Superior temporal gyrus (tissue), 1 donor: ENCODE data around the gene PRSS36.
A peak's percentile ranks its signal among the peaks of the same experiment; 100 is the strongest.
"Not testable (repeated sequence)": the region's sequence is repeated elsewhere in the genome, so short reads cannot be mapped to it uniquely, and the experiment has no call there.

Experiments
- DNase-seq: peaks from one replicate; pipeline ENCODE4 v3.0.0-alpha.2; 2016; ENCODE audit errors: extremely low spot score

PRSS36 gene

DNA sequence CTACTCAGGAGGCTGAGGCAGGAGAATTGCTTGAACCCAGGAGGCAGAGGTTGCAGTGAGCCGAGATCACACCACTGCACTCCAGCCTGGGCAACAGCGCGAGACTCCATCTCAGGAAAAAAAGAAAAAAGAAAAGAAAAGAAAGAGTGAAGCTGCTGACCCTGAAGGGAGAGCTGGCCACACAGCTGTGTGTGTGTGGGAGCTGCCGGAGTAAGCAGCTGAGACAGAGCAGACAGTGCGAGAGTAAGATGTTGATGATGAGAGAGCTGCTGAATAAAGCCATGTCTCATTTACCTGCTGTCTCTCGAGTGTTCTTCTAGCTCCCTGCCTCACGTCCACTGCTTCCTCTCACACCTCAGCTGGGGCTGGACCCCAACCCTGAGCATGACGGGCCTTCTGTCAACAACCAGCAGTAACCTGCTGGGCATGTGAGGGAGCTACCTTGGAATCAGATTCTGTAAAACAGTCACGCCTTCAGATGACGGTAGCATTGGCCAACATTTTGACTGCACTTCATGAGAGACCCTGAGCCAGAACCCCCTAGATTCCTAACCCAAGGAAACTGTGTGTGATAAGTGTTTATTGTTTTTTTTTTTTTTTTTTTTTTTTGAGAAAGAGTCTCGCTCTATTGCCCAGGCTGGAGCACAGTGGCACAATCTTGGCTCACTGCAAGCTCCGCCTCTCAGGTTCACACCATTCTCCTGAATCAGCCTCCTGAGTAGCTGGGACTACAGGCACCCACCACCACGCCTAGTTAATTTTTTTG lies 48.8 kb downstream of the PRSS36 start:
- not testable (repeated sequence) for DNase-seq

GRCh38 chr16:31099860-31100638 lies 49.8 kb downstream of the PRSS36 start:
- DNase-seq, result no peak

DNA sequence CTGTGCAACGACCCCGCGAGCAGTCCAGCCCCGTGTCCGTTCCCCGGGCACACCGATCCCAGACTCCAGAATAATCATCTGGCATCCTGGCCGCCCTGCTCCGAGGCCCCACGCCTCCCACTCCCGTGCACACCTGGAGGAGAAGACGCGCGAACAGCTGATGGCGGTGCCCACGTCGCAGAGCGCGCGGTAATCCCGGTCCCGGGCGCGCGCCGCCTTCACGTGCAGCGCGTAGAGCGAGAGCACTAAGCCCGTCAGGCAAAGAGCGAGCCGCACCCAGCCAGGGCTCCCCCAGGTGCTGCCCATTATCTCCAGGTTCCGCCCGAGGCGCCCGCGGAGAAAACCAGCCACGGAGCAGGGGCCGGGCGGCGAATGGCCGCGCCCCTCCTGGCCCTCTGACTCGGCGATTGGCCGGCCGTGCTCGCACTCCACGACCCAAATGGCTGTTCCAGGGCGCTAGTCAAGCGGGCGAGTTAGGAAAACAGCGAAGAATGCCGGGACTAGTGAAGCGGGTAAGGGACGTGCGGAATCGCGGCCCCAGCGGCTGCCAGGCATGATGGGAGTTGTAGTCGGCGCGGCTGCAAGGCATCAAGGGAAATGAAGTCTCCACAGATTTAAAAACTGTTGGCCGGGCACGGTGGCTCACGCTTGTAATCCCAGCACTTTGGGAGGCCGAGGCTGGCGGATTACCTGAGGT lies 55.3 kb downstream of the PRSS36 start, which contains the start of gene VKORC1:
Gene VKORC1, minus strand, starts transcription at position 374 of the 697 bp plus-strand sequence. Its CDS starts 68 bp downstream, at position 306.
- peak; percentile 95 for DNase-seq

- DNase-seq, result no peak
Measured at GRCh38 chr16:31094088-31094423, 55.8 kb downstream of the PRSS36 start.

- peak; percentile 67 for DNase-seq
Measured at GRCh38 chr16:31093132-31093703, 56.6 kb downstream of the PRSS36 start.

DNA sequence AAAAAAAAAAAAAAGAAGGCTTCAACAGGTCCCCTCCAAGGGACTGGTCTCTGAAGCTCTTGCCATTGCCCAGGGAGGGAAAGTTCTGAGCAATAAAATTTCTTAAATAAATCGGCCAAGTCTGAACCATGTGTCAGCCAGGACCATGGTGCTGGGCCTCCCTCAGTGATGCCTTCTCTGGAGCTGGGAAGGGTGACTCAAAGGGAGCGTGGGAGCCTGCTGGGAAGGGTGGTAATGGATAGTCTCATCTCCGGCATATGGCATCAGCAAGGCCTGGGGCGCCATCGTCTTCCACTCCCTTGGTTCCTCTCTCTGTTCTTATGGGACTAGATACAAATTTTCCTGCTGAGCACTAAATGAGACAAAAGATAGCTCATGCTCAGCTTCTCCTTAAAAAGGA lies 57.5 kb downstream of the PRSS36 start:
- peak; percentile 15 for DNase-seq

- no peak for DNase-seq
Measured at GRCh38 chr16:31090540-31090939, 59.3 kb downstream of the PRSS36 start.

DNA sequence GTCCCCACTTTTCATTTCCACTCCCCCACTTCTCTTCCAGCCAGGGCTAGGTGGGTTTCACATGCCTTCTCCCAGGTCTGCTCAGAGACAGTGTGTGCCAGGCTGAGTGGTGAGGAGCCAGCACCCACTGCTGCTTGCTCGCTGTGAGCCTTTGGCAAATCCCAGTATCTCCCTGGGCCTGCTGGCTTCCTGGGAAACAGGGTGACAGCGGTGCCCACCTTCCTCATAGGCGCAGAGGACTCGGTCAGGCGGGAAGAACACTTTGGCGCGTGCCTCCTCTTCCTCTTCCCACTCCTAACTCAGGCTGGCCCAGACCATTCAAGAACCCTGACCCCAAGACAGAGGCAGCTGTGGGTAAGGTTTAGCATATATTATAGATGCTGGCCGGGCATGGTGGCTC lies 60.7 kb downstream of the PRSS36 start:
- DNase-seq, result no peak
